Bronchial epithelial cell (primary cell): ENCODE measurements around the gene INHBB. TPM values are rescaled to one million over a fixed set of nuclear protein-coding genes. Genes with fewer than 3 reads are reported as not detected.
"Not testable (repeated sequence)": the region's sequence is repeated elsewhere in the genome, so short reads cannot be mapped to it uniquely, and the experiment has no call there.

Source experiments
- DNase-seq: peaks from one replicate; pipeline ENCODE4 v3.0.0-alpha.2; 2010; ENCODE audit warnings: low read depth
- FAIRE-seq: peaks from 2 replicates; lab custom pipeline; 2011; peaks lifted over from hg19 to GRCh38; lab: Jason Lieb, UNC
- H3K27me3 ChIP-seq: 2 replicates; pipeline ENCODE4 v1.5.1; 2011; ENCODE audit warnings: low read length; ENCODE audit not compliant: control insufficient read depth, insufficient read depth
- H3K36me3 ChIP-seq: 2 replicates; pipeline ENCODE4 v1.5.1; 2011; ENCODE audit warnings: low read length; ENCODE audit not compliant: control insufficient read depth, insufficient read depth
- H3K4me3 ChIP-seq: 2 replicates; pipeline ENCODE4 v1.5.1; 2011; ENCODE audit warnings: mild to moderate bottlenecking, low read depth, low read length, control low read depth
- CTCF ChIP-seq: IDR thresholded peaks from 2 replicates; pipeline ENCODE4 v1.5.1; 2011; ENCODE audit warnings: mild to moderate bottlenecking, moderate library complexity, low read length, control low read depth, inconsistent platforms; ENCODE audit not compliant: insufficient read depth, severe bottlenecking
- total RNA-seq: library from RNA; depleted of rRNA; stranded (reverse); fragments of >200 nt; gene quantifications from 2 replicates; pipeline ENCODE4 v1.2.1, GENCODE V29; 2014

INHBB gene
- total RNA-seq, 1 donor from 2014 or later: 0.53 TPM

- H3K4me3 ChIP-seq: no peak overlapping the region
- no peak for TF ChIP-seq CTCF
- no peak for FAIRE-seq
- no peak for DNase-seq
- no peaks in the 10 kb centered on the region for H3K36me3 ChIP-seq
- peaks cover 4% of the 10 kb centered on the region for H3K27me3 ChIP-seq
Observed at GRCh38 chr2:120317180-120317533, 28.8 kb upstream of the INHBB start.

DNA sequence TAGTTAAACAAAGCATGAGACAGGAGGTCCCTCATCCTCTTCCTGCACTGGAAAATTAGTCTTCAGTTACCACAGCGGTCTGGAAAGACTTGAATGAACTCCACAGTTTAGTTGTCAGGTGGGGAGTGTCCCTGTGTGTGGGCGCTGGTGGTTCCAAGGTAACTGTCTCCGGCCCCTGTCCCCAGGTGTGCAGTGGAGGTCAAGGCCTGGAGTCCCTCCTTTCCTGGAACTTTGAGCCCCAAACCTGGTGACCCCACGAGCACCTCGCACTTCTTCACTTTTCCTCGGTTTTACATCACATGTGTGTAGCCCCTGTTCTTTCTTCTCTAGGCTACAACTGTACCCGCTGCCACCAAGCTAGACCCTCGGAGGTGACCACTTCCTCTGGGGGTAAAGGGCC, 28.0 kb upstream of the INHBB start:
- no peak for TF ChIP-seq CTCF
- no peaks in the 10 kb centered on the region for H3K36me3 ChIP-seq
- no peak overlapping the region for H3K4me3 ChIP-seq
- no peak for DNase-seq
- no peak for FAIRE-seq
- H3K27me3 ChIP-seq: peaks cover 4% of the 10 kb centered on the region

DNA sequence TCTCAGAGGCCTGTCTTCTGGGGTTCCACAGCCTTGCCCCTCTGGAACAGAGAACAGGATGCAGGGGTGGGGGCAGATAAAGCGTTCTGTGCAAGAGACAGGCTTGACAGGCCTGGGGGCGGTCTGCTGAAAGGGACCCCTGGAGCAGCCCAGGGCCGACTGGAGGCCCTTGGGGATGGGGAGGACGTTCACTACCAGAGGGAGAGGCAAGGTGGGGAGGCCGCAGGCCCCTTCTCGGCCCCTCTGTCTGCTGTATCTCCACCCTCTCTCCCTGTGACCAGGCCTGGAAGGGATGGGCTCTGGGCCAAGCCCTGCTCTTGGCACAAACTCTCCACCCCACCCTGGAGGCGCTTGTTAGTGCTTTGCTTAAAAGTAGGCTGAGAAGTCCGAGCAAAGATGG, 27.3 kb upstream of the INHBB start:
- FAIRE-seq (no peak), DNase-seq (no peak)
- no peak for TF ChIP-seq CTCF
- H3K27me3 ChIP-seq: peaks cover 4% of the 10 kb centered on the region
- no peaks in the 10 kb centered on the region for H3K36me3 ChIP-seq
- no peak overlapping the region for H3K4me3 ChIP-seq

GRCh38 chr2:120319123-120319522, 26.8 kb upstream of the INHBB start:
- no peak for TF ChIP-seq CTCF
- DNase-seq: no peak
- H3K27me3 ChIP-seq: peaks cover under 1% of the 10 kb centered on the region
- FAIRE-seq: no peak
- H3K4me3 ChIP-seq: no peak overlapping the region
- no peaks in the 10 kb centered on the region for H3K36me3 ChIP-seq

DNA sequence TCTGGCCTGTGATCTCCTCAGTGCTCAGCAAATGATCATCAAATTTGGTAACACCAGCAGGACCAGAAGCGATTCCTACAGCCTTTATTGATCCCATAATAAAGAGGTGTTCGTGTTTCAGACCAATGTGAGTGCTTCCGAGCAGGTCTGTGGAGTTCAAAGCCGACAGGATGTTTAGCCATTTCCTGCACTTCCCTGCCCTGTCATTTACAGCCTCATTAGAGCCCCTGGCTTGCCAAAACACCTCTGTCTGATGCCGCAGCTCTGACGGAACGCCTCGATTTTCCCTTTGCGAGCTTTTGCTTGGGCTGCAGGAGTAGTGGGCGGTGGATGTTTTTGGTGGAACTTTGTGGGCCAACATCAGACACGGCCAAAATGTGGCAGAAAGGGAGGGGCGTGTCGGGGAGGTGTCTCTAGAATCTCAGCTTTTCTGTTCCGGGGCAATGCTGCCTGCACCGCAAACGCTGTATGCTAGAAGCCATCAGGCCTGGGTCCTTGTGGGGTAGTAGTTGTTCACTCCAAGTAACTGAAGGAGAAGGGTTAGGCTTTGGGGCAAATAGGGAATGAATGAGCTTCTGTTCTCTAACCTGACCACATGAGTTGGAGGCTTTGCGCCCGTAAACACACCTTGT, 26.1 kb upstream of the INHBB start:
- no peaks in the 10 kb centered on the region for H3K36me3 ChIP-seq
- no peak for TF ChIP-seq CTCF
- no peaks in the 10 kb centered on the region for H3K27me3 ChIP-seq
- DNase-seq (no peak), FAIRE-seq (no peak)
- no peak overlapping the region for H3K4me3 ChIP-seq

DNA sequence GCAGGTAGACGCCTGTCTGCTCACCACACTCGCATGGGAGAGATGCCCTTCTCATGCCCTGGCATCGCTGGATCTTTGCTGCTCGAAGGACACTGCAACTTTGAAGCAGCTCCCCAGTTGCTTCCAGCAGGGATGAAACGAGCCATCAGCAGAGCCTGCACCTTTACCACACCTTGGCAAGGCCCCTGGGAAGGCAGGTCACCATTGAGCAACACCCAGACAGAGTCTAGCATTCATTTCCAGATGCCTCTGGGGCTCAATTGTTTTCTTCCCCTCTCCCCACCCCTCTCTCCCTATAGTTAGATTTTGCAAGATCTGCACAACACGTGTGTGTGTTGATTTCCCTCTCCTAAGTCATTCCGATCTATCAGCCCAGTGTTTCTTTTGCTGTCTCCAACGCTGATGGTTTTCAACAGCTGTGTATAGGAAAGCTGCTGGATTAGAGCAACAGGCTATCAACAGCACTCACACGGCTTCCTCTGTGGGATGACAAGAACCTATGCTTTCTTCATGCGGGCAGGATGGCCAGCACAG, 25.6 kb upstream of the INHBB start:
- H3K4me3 ChIP-seq: no peak overlapping the region
- FAIRE-seq (peak; percentile 64), DNase-seq (peak; percentile 21)
- H3K36me3 ChIP-seq: no peaks in the 10 kb centered on the region
- H3K27me3 ChIP-seq: no peaks in the 10 kb centered on the region
- no peak for TF ChIP-seq CTCF

DNA sequence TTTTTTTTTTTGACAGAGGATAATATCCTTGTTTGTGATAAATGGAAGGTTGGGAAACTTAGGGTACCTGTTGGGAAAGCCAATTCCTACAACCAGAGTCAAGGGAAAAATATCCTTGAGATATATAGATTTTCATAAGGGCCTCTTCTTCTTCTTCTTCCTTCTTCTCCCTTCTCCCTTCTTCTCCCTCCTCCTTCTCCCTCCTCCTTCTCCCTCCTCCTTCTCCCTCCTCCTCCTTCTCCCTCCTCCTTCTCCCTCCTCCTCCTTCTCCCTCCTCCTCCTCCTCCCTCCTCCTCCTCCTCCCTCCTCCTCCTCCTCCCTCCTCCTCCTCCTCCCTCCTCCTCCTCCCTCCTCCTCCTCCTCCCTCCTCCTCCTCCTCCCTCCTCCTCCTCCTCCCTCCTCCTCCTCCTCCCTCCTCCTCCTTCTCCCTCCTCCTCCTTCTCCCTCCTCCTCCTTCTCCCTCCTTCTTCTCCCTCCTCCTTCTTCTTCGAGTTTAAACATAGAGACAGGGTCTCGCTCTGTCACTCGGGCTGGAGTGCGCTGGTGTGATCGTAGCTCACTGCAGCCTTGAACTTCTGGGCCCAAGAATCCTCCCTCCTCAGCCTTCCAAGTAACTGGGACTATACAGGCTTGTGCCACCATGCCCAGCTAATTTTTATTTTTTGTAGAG, 24.9 kb upstream of the INHBB start:
- H3K4me3 ChIP-seq, H3K27me3 ChIP-seq, FAIRE-seq, H3K36me3 ChIP-seq, DNase-seq: not testable (repeated sequence)
